ENCODE data around the gene GNE. TPM values are rescaled to one million over a fixed set of nuclear protein-coding genes. Genes with fewer than 3 reads are reported as not detected.

The GNE gene
- total and polyA plus RNA-seq, 2 experiments from 2014 or later, result 2.2 to 15.7 TPM

GRCh38 chr9:36191686-36192085 lies 66.6 kb downstream of the GNE start:
- TF ChIP-seq CREB1 (CRISPR knock-in tag; IDR thresholded peaks at IDR 0.05; ENCODE audit: low read depth) (no peak), REST (IDR thresholded peaks at IDR 0.05; ENCODE audit: unreplicated experiment) (no peak), ZNF331 (CRISPR knock-in tag; IDR thresholded peaks at IDR 0.05; ENCODE audit: low read depth) (no peak), ETS1 (IDR thresholded peaks at IDR 0.05) (no peak), EZH2 (IDR thresholded peaks at IDR 0.05; ENCODE audit: low read depth, unreplicated experiment) (no peak), ZNF462 (CRISPR knock-in tag; IDR thresholded peaks at IDR 0.05) (no peak), JUNB (IDR thresholded peaks at IDR 0.05; ENCODE audit: unreplicated experiment) (no peak), POLR2AphosphoS5 (IDR thresholded peaks at IDR 0.05; ENCODE audit: low read depth) (no peak), STAT1 (IDR thresholded peaks at IDR 0.05; ENCODE audit: unreplicated experiment) (no peak), CTCF (conservative IDR thresholded peaks at IDR 0.05; ENCODE audit: low read depth in 2 of 2) (no peak), ZNF114 (CRISPR knock-in tag; IDR thresholded peaks at IDR 0.05) (no peak), NANOG (IDR thresholded peaks at IDR 0.05; ENCODE audit: borderline replicate concordance) (no peak), EZH2phosphoT487 (IDR thresholded peaks at IDR 0.05; ENCODE audit: unreplicated experiment) (no peak)
- Histone ChIP-seq H3K79me2 (replicated peaks; ENCODE audit: insufficient read depth) (peaks cover 58% of the 10 kb centered on the region), H2AFZ (no peak overlapping the region), H3K36me3 (ENCODE audit: insufficient read depth) (no peaks in the 10 kb centered on the region), H3K4me2 (peak overlapping the region; percentile 100), H3F3A (replicated peaks; ENCODE audit: low read depth) (no peaks in the 10 kb centered on the region), H3K9me2 (ENCODE audit: insufficient read depth) (no peaks in the 10 kb centered on the region), H3K27ac (ENCODE audit: low read depth) (0 out of 2 replicates have a peak overlapping the region, but pooled peaks have one; percentile 43), H3K4me1 (ENCODE audit: insufficient read depth) (peaks cover 23% of the 10 kb centered on the region), H3K4me3 (peak overlapping the region; percentile 98), H4K20me1 (replicated peaks; ENCODE audit: insufficient read depth) (peaks cover 25% of the 10 kb centered on the region), H3K27me3 (ENCODE audit: insufficient read depth) (no peaks in the 10 kb centered on the region)
- Mint-ChIP-seq H3K27ac (peak overlapping the region; percentile 61), H3K4me1 (peaks cover 31% of the 10 kb centered on the region), H3K36me3 (ENCODE audit: low read depth) (peaks cover 19% of the 10 kb centered on the region), H3K27me3 (ENCODE audit: insufficient read depth, low read depth, poor library complexity) (peaks cover 18% of the 10 kb centered on the region), H3K9me3 (no peaks in the 10 kb centered on the region; the same call in 2 of the 3 replicates), H3K4me3 (peak overlapping the region; percentile 94)
- DNase-seq (ENCODE audit: low spot score) (no peak), ATAC-seq (no peak)

Data from GM23338 (cell line).